Tibial nerve (tissue), 4 donors: ENCODE results near the gene CLK3.

Source experiments
- CTCF ChIP-seq, 5 experiments: fragments of 200-600 bp in 3 of 5; fragments of 450-650 bp in 2 of 5; sonication (generic) in 3 of 5; IDR thresholded peaks; one replicate each; pipeline ENCODE4 v1.5.1; 2016 to 2019; ENCODE audit warnings: antibody characterized with exemption in 5 of 5, mild to moderate bottlenecking in 3 of 5, moderate library complexity in 2 of 5
- EP300 ChIP-seq, 2 donors: sonication (generic); formaldehyde crosslinking; IDR thresholded peaks; one replicate each; pipeline ENCODE4 v1.6.1; 2017; ENCODE audit warnings: antibody characterized with exemption in 2 of 2, mild to moderate bottlenecking in 1 of 2
- POLR2A ChIP-seq, 2 donors: fragments of 450-650 bp; IDR thresholded peaks; one replicate each; pipeline ENCODE4 v1.6.1; 2017; ENCODE audit warnings: antibody characterized with exemption in 2 of 2, mild to moderate bottlenecking in 2 of 2, moderate library complexity in 2 of 2

GRCh38 chr15:74648051-74648842, 32.6 kb downstream of the CLK3 start:
- TF ChIP-seq POLR2A (IDR thresholded peaks at IDR 0.05) (no peak), CTCF (IDR thresholded peaks at IDR 0.05) (no peak), EP300 (IDR thresholded peaks at IDR 0.05) (no peak)
